Measurements from ENCODE around the gene ACTR1A.
A peak's percentile ranks its signal among the peaks of the same experiment; 100 is the strongest.

The ACTR1A gene

GRCh38 chr10:102435529-102436233 is 66.8 kb downstream of the ACTR1A start:
- DNase-seq (ENCODE audit: low read depth): no peak

GRCh38 chr10:102435133-102435497 is 67.4 kb downstream of the ACTR1A start:
- DNase-seq (ENCODE audit: low read depth): no peak
- peak overlapping the region; percentile 29 for H3K4me3 ChIP-seq (ENCODE audit: low read depth, low read length)

More at GRCh38 chr10:102435529-102436233, 66.8 kb downstream of the ACTR1A start:
- peak overlapping the region; percentile 47 for H3K4me3 ChIP-seq (ENCODE audit: low read depth, low read length)

GRCh38 chr10:102434394-102435132 is 67.9 kb downstream of the ACTR1A start:
- no peak for DNase-seq (ENCODE audit: low read depth)
- no peak overlapping the region for H3K4me3 ChIP-seq (ENCODE audit: low read depth, low read length)

- H3K4me3 ChIP-seq (ENCODE audit: low read depth, low read length): no peak overlapping the region
Observed at GRCh38 chr10:102433619-102434046, 68.9 kb downstream of the ACTR1A start.

DNA sequence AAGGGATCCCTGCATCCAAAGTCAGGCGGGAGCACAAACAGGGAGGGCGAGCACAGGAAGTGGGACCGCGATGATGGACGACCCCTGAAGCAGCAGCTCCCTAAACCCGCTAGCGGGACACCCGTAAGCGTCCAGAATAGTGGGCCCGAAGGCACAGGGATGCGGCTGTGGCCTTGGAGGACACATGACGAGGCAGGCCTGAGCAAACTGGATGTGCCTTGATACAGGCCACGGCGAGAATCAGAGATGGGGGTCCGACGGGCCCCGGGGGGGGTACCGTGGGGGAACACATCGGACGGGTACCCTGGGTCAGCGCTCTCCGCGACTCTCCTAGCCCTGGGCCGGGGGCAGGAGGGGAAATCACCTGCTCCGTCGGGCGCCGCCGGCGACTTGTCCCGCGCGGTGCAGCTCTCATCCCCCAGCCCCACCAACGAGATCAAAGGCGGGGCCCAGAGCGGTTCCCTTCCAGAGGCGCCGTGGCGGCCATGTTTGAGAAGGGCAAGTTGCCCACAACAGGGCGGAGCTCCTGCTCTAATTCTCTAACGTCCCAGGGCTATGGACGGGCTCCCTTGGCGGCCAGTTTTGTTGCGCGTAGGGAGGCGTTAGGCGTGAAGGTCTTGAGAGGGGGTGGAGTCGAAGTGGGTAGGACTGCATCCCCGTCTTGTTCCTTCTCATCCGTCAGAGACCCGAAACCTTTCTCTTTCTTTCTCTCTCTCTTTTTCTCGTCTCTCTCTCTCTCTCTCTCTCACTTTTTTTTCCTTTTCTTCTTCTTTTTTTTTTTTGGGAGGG is 70.2 kb downstream of the ACTR1A start, which contains the start of gene CUEDC2:
Gene CUEDC2 (minus strand): TSS at position 413 of the 789 bp plus-strand sequence. CDS start 7,386 bp downstream, outside the sequence.
- DNase-seq (ENCODE audit: low read depth): peak; percentile 90
- peak within 1 kb of the TSS; percentile 90 for H3K4me3 ChIP-seq (ENCODE audit: low read depth, low read length)

More at GRCh38 chr10:102433619-102434046, 68.9 kb downstream of the ACTR1A start:
- no peak for DNase-seq (ENCODE audit: low read depth)

DNA sequence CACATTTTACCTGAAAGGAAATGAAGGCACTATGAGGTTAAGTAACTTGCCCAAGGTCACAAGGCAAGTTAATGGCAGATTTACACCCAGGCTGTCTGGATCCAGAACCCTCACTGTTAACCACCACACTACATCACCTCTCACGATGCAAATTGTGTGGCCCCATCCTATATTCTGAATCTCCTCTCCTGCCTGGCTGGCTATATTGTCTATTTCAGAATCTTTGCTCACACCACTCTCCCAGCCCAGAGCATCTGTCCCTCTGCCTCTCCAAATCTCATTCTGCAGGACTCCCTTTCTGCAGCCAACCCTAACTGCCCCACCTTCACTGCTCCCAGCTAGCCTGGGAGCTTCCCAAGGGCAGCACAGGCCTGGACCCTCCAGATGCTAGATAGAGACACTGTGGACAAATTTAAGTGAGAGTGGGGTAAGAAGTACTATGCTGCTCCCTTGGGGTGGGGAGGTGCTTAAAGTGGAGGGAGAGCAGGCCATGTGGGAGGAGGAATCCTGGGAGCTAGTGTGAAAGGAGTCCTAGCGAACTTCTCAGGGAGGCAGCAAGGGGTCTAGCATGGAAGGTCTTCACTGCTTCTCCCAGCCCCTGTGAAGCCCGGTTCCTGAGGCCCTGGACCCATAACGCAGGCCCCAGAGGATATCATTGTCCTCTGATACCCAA is 70.9 kb downstream of the ACTR1A start:
- DNase-seq (ENCODE audit: low read depth): no peak

DNA sequence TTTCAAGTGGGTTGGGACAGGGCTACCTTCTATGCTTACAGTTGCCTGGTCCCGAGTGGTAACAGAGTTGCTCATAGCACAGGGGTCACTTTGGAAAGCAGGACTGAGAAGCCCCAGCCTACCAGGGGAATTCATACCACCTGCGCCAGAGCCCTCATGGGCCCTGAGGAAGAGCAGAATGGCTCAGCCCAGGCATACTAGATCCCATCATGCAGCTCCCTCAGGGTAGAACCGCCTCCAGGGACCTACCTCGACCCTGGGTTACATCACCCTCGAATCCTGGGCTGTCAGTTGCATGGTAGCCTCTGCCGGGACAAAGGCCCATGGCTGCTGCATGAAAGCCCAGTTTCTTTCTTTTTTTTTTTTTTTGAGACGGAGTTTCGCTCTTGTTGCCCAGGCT is 73.0 kb downstream of the ACTR1A start:
- H3K4me3 ChIP-seq (ENCODE audit: low read depth, low read length): no peak overlapping the region
- no peak for DNase-seq (ENCODE audit: low read depth)

More for the DNA sequence above, 70.9 kb downstream of the ACTR1A start:
- H3K4me3 ChIP-seq (ENCODE audit: low read depth, low read length): peak overlapping the region; percentile 90
